GM21381 (cell line): Measurements from ENCODE around the gene ITGA11.

Experiments used
- ATAC-seq: cut with Tn5 transposase; IDR thresholded peaks from one replicate; pipeline ENCODE4 v1.9.1; 2021; ENCODE audit warnings: mild to moderate bottlenecking, moderate library complexity; ENCODE audit not compliant: unreplicated experiment

The ITGA11 gene

GRCh38 chr15:68413363-68414205, 18.4 kb downstream of the ITGA11 start:
- no peak for ATAC-seq

- no peak for ATAC-seq
Observed at GRCh38 chr15:68412218-68412617, 19.7 kb downstream of the ITGA11 start.

DNA sequence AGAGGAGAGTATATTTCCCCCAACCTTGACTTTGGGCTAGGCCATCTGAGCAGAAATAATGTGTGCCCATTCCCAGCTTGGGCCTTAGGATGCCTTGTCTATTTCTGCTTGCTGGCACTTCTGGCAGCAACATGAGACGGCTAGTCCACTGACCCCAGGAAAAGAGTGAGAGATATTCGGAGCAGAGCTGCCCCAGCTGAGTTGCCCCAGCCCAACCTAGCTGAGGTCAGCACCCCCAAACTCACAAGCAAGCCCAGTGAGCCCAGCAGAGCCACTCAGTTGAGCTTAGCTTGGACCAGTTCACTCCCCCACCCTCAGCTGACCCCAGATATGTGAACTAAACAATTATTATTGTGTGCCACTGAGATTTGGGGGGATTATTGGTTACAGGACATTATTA, 20.2 kb downstream of the ITGA11 start:
- no peak for ATAC-seq

- ATAC-seq: no peak
Observed at GRCh38 chr15:68411343-68411675, 20.7 kb downstream of the ITGA11 start.

GRCh38 chr15:68410466-68411342, 21.3 kb downstream of the ITGA11 start:
- ATAC-seq: no peak

DNA sequence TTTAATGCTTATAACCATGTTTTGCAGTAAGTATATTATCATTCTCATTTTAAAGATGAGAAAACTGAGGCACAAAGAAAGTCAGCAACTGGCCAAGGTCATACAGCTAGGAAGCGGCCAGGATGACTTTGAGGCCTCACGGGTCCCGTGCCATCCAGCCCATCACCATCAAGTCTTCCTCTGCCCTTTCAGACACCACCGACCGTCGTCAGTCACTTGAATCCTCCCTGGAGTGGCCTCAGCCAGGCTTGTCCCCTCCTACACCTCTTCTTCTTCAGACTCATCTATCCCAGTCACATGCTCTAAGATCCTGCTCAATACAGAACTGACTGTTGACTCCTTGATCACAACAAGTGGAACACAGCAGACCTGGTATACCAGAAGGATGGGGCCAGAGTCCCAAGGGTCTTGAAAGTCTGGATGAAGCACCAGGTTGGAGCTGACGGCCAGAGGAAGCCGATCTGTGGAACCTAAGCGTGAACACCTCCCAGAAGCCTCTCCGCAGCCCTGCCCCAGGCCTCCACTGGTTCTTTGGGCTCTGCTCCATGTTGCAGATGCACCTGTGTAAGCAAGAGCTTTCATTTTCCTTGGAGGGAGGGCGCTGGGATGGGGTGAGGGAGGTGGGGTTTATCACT, 22.1 kb downstream of the ITGA11 start:
- no peak for ATAC-seq

- no peak for ATAC-seq
Observed at GRCh38 chr15:68408971-68409370, 23.0 kb downstream of the ITGA11 start.

- no peak for ATAC-seq
Observed at GRCh38 chr15:68407886-68408881, 23.8 kb downstream of the ITGA11 start.

DNA sequence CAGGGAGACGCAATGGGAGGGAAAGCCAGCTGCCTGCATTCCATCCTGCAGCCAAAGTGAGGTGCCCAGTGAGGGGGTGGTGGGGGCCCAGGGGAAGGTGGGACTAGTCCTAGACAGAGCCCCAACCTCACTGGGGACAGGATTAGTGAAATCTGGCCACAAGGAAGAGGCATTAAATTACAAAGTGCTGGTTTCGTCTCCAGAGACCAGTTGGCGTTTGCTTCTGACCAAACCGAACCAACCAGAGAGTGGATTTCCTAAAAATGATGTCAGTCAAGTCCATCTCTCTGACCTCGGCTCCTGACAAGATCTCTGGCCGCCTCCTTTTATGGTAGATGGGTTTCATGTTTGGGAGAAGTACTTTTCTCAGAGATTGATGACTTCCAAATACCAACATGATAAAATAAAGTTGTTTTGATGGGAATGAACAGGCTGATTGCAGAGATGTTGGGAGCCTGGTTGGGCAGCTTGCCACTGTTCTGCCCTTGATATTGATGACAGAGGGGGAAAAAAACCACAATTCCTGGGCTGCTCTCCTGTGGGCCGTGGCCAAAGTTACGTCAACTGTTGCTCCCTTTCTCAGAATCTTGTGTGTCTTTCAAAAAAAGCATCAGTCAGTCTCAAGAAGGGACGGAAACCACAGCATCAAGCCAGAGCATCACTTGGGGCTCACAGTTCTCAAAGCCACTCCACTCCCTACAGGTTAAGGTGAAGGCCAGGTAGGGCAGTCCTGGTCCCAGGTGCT, 24.6 kb downstream of the ITGA11 start:
- ATAC-seq: no peak

DNA sequence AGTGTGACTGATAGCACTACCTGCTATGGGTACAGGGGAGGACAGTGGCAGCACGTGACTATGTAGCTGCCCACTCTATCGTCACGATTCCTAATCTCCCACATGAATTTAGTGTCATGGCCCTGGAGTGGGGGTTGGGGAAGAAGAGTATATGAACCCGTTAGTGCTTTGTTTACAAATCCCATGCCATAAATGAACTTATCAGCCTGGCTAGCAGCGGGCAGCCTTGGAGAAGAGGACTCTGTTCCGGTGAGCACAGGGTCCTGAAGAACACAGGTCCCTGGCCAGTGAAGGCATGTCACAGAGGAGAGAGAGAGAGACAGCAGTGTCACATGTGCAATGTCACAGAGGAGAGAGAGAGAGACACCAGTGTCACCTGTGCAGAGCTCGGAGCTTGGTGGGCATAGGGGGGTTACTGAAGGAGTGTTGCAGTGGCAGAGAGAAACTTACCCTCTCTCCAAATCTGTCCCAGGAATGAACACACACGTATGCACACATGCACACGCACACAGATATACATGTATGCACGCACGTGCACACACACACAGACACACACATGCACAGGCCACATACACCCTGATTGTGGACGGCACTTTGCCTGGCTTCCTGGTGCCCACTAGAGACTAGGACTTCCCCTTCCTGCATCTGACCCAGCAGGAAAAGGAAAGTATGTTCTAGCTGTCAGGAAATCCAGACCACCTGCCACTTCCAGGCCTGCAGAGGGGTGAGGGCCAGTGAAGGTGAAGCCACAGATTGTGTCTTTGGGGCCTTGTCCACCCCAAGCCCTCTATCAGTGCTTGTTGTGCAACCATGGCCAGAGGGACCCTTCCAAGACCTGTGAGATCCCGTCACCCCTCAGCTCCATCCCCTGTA, 26.3 kb downstream of the ITGA11 start:
- no peak for ATAC-seq

- no peak for ATAC-seq
Observed at GRCh38 chr15:68404056-68404798, 27.7 kb downstream of the ITGA11 start.

DNA sequence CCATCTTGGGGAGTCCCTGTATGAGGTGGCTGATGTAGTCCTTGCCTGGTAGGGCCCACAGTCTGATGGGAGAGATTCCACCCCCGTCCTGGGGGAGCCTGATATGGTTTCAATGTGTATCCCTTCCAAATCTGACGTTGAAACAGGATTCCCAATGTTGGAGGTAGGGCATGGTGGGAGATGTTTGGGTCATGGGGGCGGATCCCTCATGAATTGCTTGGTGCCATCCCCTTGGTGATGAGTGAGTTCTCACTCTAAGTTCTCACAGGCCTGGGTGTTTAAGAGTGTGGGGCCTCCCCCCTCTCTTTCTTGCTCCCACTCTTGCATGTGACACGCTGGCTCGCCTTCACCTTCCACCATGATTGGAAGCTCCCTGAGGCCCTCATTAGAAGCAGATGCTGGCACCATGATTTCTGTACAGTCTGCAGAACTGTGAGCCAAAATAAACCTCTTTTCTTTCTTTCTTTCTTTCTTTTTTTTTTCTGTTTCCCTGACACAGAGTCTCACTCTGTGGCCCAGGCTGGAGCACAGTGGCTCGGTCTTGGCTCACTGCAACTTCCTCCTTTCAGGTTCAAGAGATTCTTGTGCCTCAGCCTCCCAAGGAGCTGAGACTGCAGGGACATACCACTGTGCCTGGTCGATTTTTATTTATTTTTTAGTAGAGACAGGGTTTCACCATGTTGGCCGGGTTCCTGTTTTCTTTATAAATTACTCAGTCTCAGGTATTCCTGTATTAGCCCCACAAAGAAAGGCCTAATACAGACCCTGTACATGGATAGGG, 28.6 kb downstream of the ITGA11 start:
- no peak for ATAC-seq

DNA sequence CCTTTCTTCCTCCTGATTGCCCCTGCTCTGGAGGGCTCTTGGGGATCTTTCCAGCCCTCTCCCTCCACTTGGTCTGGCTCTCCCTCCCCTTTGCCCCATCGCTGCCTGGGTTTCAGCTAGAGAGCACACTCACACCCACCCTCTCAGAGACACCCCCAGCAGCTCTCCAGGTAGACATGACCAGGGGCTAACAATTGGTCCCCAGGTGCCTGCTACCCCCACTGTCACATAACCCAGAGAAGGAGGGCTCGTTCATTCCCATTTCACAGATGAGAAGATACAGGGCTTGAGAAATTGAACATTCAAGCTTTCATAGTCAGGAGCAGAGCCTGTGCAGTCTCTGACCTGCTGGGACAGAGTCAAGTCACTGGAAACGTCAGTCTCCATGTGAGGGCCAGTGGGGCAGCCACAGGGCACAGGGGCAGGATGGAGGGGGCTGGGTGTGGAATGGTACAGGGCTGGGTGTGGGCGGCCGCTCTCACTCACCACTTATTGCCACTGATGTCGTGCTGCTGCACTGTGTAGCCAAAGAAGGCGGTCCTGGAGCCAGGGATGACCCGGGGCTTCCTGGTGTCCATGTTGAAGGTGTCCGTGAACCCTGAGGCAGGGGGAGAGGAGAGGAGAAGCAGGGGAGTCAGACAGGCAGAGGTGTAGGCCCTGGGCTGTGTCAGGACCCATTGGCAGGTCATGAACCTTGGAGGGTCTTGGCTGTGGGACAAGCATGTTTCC, 29.4 kb downstream of the ITGA11 start:
- no peak for ATAC-seq

GRCh38 chr15:68401496-68402431, 30.2 kb downstream of the ITGA11 start:
- no peak for ATAC-seq

- no peak for ATAC-seq
Observed at GRCh38 chr15:68400066-68400456, 31.9 kb downstream of the ITGA11 start.
